GM23338 (cell line): Measurements from ENCODE around the gene FAM117B. TPM values are rescaled to one million over a fixed set of nuclear protein-coding genes. Genes with fewer than 3 reads are reported as not detected.

ENCODE experiments used
- ATAC-seq: fragments of 200-7000 bp; cut with Tn5 transposase; 3 replicates; pipeline ENCODE4 v1.9.1; 2020
- DNase-seq: peaks from one replicate; pipeline ENCODE4 v3.0.0-alpha.2; 2015; ENCODE audit warnings: low spot score
- H2AFZ ChIP-seq: fragments of 200-600 bp; sonication (generic); 2 replicates; pipeline ENCODE4 v1.8.0; 2016; ENCODE audit warnings: antibody characterized with exemption, mild to moderate bottlenecking, moderate library complexity
- H3F3A ChIP-seq: fragments of 200-600 bp; sonication (generic); replicated peaks from 2 replicates; pipeline ENCODE4 v1.8.0; 2017; ENCODE audit warnings: antibody characterized with exemption, mixed run types, low read depth
- H3K27ac ChIP-seq: fragments of 200-600 bp; sonication (generic); 2 replicates; pipeline ENCODE4 v1.6.1; 2016; ENCODE audit warnings: low read depth
- H3K27me3 ChIP-seq: fragments of 200-600 bp; sonication (generic); 2 replicates; pipeline ENCODE4 v1.8.0; 2016; ENCODE audit warnings: mild to moderate bottlenecking, mixed run types, moderate library complexity; ENCODE audit not compliant: insufficient read depth
- H3K36me3 ChIP-seq: fragments of 200-600 bp; sonication (generic); 2 replicates; pipeline ENCODE4 v1.8.0; 2016; ENCODE audit warnings: mild to moderate bottlenecking; ENCODE audit not compliant: insufficient read depth
- H3K4me1 ChIP-seq: fragments of 200-600 bp; sonication (generic); 2 replicates; pipeline ENCODE4 v1.8.0; 2016; ENCODE audit warnings: mild to moderate bottlenecking, moderate library complexity; ENCODE audit not compliant: insufficient read depth
- H3K4me2 ChIP-seq: fragments of 200-600 bp; sonication (generic); 2 replicates; pipeline ENCODE4 v1.7.1; 2017; ENCODE audit warnings: mixed run types
- H3K4me3 ChIP-seq: fragments of 200-600 bp; sonication (generic); 2 replicates; pipeline ENCODE4 v1.6.1; 2016; ENCODE audit warnings: mixed run types
- H3K79me2 ChIP-seq: fragments of 200-600 bp; sonication (generic); replicated peaks from 2 replicates; pipeline ENCODE4 v1.8.0; 2017; ENCODE audit warnings: mild to moderate bottlenecking; ENCODE audit not compliant: insufficient read depth
- H3K9me2 ChIP-seq: fragments of 200-600 bp; sonication (generic); 2 replicates; pipeline ENCODE4 v1.8.0; 2017; ENCODE audit not compliant: insufficient read depth
- H4K20me1 ChIP-seq: fragments of 200-600 bp; sonication (generic); replicated peaks from 2 replicates; pipeline ENCODE4 v1.8.0; 2017; ENCODE audit warnings: mild to moderate bottlenecking; ENCODE audit not compliant: insufficient read depth
- H3K27ac Mint-ChIP-seq: 2 replicates; pipeline ENCODE4 v1.8.0; 2020; ENCODE audit warnings: inconsistent platforms, mild to moderate bottlenecking, moderate library complexity, mixed read lengths
- H3K27me3 Mint-ChIP-seq: 3 replicates; pipeline ENCODE4 v1.8.0; 2022; ENCODE audit warnings: low read depth, mild to moderate bottlenecking, moderate library complexity, mixed read lengths, inconsistent platforms; ENCODE audit not compliant: insufficient read depth, poor library complexity
- H3K36me3 Mint-ChIP-seq: 3 replicates; pipeline ENCODE4 v1.8.0; 2021; ENCODE audit warnings: low read depth, mild to moderate bottlenecking, inconsistent platforms, moderate library complexity, mixed read lengths
- H3K4me1 Mint-ChIP-seq: 3 replicates; pipeline ENCODE4 v1.8.0; 2020; ENCODE audit warnings: mild to moderate bottlenecking, inconsistent platforms, mixed read lengths
- H3K4me3 Mint-ChIP-seq: 3 replicates; pipeline ENCODE4 v1.8.0; 2021; ENCODE audit warnings: moderate library complexity, mild to moderate bottlenecking, inconsistent platforms, mixed read lengths
- H3K9me3 Mint-ChIP-seq: 3 replicates; pipeline ENCODE4 v1.8.0; 2020; ENCODE audit warnings: moderate library complexity, mild to moderate bottlenecking, inconsistent platforms, mixed read lengths
- CREB1 ChIP-seq: fragments of 250-450 bp; sonication (Bioruptor Pico); IDR thresholded peaks from 2 replicates; pipeline ENCODE4 v1.5.0; 2020; ENCODE audit warnings: low read depth, mild to moderate bottlenecking, moderate library complexity
- EZH2 ChIP-seq: fragments of 200-600 bp; sonication (generic); IDR thresholded peaks from one replicate; pipeline ENCODE4 v1.8.0; 2017; ENCODE audit warnings: antibody characterized with exemption, mild to moderate bottlenecking, low read depth; ENCODE audit not compliant: unreplicated experiment
- EZH2phosphoT487 ChIP-seq: fragments of 200-600 bp; sonication (generic); IDR thresholded peaks from one replicate; pipeline ENCODE4 v1.8.1; 2018; ENCODE audit warnings: antibody characterized with exemption; ENCODE audit not compliant: unreplicated experiment
- JUNB ChIP-seq: IDR thresholded peaks from one replicate; pipeline ENCODE4 v1.6.1; 2016; ENCODE audit warnings: antibody characterized with exemption; ENCODE audit not compliant: unreplicated experiment
- POLR2AphosphoS5 ChIP-seq: IDR thresholded peaks from 2 replicates; pipeline ENCODE4 v1.6.1; 2016; ENCODE audit warnings: antibody characterized with exemption, low read depth
- STAT1 ChIP-seq: IDR thresholded peaks from one replicate; pipeline ENCODE4 v1.6.1; 2016; ENCODE audit warnings: antibody characterized with exemption; ENCODE audit not compliant: unreplicated experiment
- ZNF114 ChIP-seq: fragments of 250-450 bp; sonication (Bioruptor Pico); IDR thresholded peaks from 2 replicates; pipeline ENCODE4 v1.5.0; 2020; ENCODE audit warnings: mild to moderate bottlenecking, moderate library complexity
- ZNF331 ChIP-seq: fragments of 250-450 bp; sonication (Bioruptor Pico); IDR thresholded peaks from 2 replicates; pipeline ENCODE4 v1.5.0; 2020; ENCODE audit warnings: low read depth, mild to moderate bottlenecking, moderate library complexity
- polyA plus RNA-seq: library from polyadenylated mRNA; unstranded; fragments of >200 nt; fragmentation: Nextera tagmentation; extraction: Ambion mirVana; gene quantifications from 2 replicates; pipeline ENCODE4 v1.2.1, GENCODE V29; 2016
- total RNA-seq: library from RNA; depleted of rRNA; stranded (reverse); fragments of >200 nt; shearing (Covaris generic); gene quantifications from 2 replicates; pipeline ENCODE4 v1.2.3, GENCODE V29; 2014
- TF ChIP-seq, protein P1 (sequence below), 2 experiments: fragments of 200-600 bp in 1 of 2; sonication (generic) in 1 of 2; conservative IDR thresholded peaks; 2 replicates each; pipeline versions ENCODE4 v1.5.1 to v1.6.1; 2016 to 2017; ENCODE audit warnings: antibody characterized with exemption in 2 of 2, low read depth in 2 of 2, mild to moderate bottlenecking in 2 of 2, moderate library complexity in 1 of 2
- TF ChIP-seq, protein P2 (sequence below): IDR thresholded peaks from 2 replicates; pipeline ENCODE4 v1.6.1; 2016; ENCODE audit warnings: antibody characterized with exemption

Gene FAM117B
- total and polyA plus RNA-seq, 2 experiments from 2014 or later = 8.4 to 23.0 TPM

DNA sequence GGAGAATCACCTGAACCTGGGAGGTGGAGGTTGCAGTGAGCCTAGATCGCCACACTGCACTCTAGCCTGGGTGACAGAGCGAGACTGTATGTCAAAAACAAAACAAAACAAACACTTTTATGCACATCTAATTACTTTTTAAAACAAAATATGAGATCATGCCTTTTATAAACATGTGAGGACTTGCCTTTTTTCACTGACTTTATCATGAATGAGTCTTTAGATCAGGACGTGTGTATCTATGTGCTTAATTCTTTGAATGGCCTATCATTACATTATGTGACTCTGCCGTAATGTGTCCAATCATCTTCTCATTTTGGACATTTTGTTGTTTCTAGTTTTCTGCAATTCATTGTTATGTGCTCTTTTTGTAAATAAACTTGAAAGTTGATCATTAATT lies 58.7 kb downstream of the FAM117B start (continued):
- TF ChIP-seq, protein P1, sequence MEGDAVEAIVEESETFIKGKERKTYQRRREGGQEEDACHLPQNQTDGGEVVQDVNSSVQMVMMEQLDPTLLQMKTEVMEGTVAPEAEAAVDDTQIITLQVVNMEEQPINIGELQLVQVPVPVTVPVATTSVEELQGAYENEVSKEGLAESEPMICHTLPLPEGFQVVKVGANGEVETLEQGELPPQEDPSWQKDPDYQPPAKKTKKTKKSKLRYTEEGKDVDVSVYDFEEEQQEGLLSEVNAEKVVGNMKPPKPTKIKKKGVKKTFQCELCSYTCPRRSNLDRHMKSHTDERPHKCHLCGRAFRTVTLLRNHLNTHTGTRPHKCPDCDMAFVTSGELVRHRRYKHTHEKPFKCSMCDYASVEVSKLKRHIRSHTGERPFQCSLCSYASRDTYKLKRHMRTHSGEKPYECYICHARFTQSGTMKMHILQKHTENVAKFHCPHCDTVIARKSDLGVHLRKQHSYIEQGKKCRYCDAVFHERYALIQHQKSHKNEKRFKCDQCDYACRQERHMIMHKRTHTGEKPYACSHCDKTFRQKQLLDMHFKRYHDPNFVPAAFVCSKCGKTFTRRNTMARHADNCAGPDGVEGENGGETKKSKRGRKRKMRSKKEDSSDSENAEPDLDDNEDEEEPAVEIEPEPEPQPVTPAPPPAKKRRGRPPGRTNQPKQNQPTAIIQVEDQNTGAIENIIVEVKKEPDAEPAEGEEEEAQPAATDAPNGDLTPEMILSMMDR (conservative IDR thresholded peaks at IDR 0.05; ENCODE audit: low read depth in 2 of 2) = no peak
- TF ChIP-seq EZH2phosphoT487 = no peak
- no peak for TF ChIP-seq ZNF331 (CRISPR knock-in tag)

DNA sequence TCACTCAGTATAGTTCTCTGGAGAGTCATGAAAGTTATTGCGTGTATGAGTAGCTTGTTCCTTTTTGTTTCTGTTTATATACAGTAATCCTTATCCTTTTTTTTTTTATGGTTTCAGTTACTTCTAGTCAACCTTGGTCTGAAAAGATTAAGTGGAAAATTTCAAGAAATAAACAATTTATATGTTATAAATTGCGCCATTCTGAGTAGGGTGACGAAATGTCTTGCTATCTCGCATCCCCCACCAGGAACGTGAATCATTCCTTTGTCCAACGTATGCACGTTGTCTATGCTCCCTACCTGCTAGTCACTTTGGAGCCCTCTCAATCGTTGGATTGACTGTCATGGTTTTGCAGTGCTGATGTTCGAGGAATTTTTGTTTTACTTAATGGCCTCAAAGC lies 60.4 kb downstream of the FAM117B start:
- no peak for ATAC-seq
- peaks cover 29% of the 10 kb centered on the region; the same call in 2 of the 3 replicates for H3K36me3 Mint-ChIP-seq
- no peaks in the 10 kb centered on the region for H3K27me3 ChIP-seq

More for the DNA sequence above, 60.4 kb downstream of the FAM117B start:
- Mint-ChIP-seq H3K9me3 (no peaks in the 10 kb centered on the region), H3K4me3 (no peak overlapping the region), H3K27me3 (peaks cover 2% of the 10 kb centered on the region), H3K4me1 (no peaks in the 10 kb centered on the region), H3K27ac (no peak overlapping the region)
- Histone ChIP-seq H3K9me2 (no peaks in the 10 kb centered on the region), H3K4me3 (no peak overlapping the region), H4K20me1 (peaks cover 4% of the 10 kb centered on the region; the same call in 1 of the 2 replicates), H3F3A (no peaks in the 10 kb centered on the region), H2AFZ (no peak overlapping the region), H3K4me2 (no peak overlapping the region), H3K4me1 (no peaks in the 10 kb centered on the region), H3K27ac (no peak overlapping the region), H3K79me2 (peaks cover 62% of the 10 kb centered on the region), H3K36me3 (no peaks in the 10 kb centered on the region)
- no peak for TF ChIP-seq EZH2phosphoT487
- TF ChIP-seq JUNB = no peak
- no peak for TF ChIP-seq CREB1 (CRISPR knock-in tag)
- no peak for TF ChIP-seq EZH2
- TF ChIP-seq ZNF331 (CRISPR knock-in tag) = no peak
- no peak for TF ChIP-seq ZNF114 (CRISPR knock-in tag)
- TF ChIP-seq, protein P2, sequence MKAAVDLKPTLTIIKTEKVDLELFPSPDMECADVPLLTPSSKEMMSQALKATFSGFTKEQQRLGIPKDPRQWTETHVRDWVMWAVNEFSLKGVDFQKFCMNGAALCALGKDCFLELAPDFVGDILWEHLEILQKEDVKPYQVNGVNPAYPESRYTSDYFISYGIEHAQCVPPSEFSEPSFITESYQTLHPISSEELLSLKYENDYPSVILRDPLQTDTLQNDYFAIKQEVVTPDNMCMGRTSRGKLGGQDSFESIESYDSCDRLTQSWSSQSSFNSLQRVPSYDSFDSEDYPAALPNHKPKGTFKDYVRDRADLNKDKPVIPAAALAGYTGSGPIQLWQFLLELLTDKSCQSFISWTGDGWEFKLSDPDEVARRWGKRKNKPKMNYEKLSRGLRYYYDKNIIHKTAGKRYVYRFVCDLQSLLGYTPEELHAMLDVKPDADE = no peak
- no peak for TF ChIP-seq POLR2AphosphoS5
- TF ChIP-seq STAT1 = no peak
- TF ChIP-seq, protein P1 (conservative IDR thresholded peaks at IDR 0.05; ENCODE audit: low read depth in 2 of 2) = no peak
- DNase-seq = no peak
